ENCODE results near the gene HEATR3.

DNA sequence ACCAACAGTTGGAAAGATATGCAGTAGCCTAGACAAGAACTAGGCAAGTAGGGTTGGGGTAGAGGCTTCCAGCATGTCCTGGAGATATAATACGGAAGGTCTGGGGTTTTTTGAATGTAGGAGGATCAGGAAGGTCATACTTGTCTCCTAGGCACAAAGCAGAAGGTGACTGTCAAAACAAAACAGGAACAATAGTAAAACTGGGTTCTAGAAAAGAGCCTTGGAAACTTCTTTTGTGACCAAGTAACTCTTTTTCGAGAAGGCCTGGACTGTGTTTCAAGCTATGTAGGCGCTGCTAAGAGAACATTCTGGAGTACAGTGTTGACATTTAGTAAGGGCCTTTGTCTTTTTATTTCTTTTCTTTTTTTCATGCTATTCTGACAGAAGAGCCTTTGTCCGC is 60.4 kb downstream of the HEATR3 start:
- TF ChIP-seq, protein P1, sequence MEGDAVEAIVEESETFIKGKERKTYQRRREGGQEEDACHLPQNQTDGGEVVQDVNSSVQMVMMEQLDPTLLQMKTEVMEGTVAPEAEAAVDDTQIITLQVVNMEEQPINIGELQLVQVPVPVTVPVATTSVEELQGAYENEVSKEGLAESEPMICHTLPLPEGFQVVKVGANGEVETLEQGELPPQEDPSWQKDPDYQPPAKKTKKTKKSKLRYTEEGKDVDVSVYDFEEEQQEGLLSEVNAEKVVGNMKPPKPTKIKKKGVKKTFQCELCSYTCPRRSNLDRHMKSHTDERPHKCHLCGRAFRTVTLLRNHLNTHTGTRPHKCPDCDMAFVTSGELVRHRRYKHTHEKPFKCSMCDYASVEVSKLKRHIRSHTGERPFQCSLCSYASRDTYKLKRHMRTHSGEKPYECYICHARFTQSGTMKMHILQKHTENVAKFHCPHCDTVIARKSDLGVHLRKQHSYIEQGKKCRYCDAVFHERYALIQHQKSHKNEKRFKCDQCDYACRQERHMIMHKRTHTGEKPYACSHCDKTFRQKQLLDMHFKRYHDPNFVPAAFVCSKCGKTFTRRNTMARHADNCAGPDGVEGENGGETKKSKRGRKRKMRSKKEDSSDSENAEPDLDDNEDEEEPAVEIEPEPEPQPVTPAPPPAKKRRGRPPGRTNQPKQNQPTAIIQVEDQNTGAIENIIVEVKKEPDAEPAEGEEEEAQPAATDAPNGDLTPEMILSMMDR (IDR thresholded peaks at IDR 0.05) = no peak
- TF ChIP-seq POLR2A (IDR thresholded peaks at IDR 0.05) = no peak

Data from esophagus squamous epithelium (tissue), 4 donors.